CD4-positive, CD25-positive, alpha-beta regulatory T cell (primary cell): ENCODE measurements around the gene CACFD1. TPM values are rescaled to one million over a fixed set of nuclear protein-coding genes. Genes with fewer than 3 reads are reported as not detected.

Experiments
- ATAC-seq, 2 donors: fragments of 150-1000 bp; cut with Tn5 transposase; one replicate each; pipeline ENCODE4 v1.10.0; 2021; ENCODE audit warnings: low read depth in 2 of 2, moderate number of reproducible peaks in 2 of 2, moderate library complexity in 1 of 2
- DNase-seq, 3 donors: peaks; one replicate each; pipeline versions ENCODE4 v3.0.0 to v3.0.0-alpha.2; 2012 to 2022; ENCODE audit warnings: mixed read lengths in 1 of 3
- H3K27ac ChIP-seq: one replicate; pipeline ENCODE4 v1.7.0; 2013; ENCODE audit warnings: mild to moderate bottlenecking, low read length; ENCODE audit not compliant: insufficient read depth, poor library complexity, severe bottlenecking
- H3K27me3 ChIP-seq: one replicate; pipeline ENCODE4 v1.7.0; 2013; ENCODE audit warnings: low read length; ENCODE audit not compliant: control insufficient read depth, insufficient read depth
- H3K36me3 ChIP-seq: one replicate; pipeline ENCODE4 v1.7.0; 2013; ENCODE audit warnings: mild to moderate bottlenecking, low read length, moderate library complexity; ENCODE audit not compliant: control insufficient read depth, insufficient read depth
- H3K4me1 ChIP-seq: 2 replicates; pipeline ENCODE4 v1.7.0; 2013; ENCODE audit warnings: mild to moderate bottlenecking, low read length; ENCODE audit not compliant: insufficient read depth, control insufficient read depth, poor library complexity, severe bottlenecking
- H3K4me3 ChIP-seq: one replicate; pipeline ENCODE4 v1.7.0; 2013; ENCODE audit warnings: low read depth, mild to moderate bottlenecking, low read length, moderate library complexity
- H3K9me3 ChIP-seq, 2 experiments: 1 replicate in 1 of 2; 2 replicates in 1 of 2; pipeline ENCODE4 v1.7.0; 2013; ENCODE audit warnings: low read length in 2 of 2, mild to moderate bottlenecking in 1 of 2, moderate library complexity in 1 of 2; ENCODE audit not compliant: control insufficient read depth in 2 of 2
- H3K27ac Mint-ChIP-seq, 3 donors: one replicate each; pipeline ENCODE4 v1.8.0; 2020 to 2022; ENCODE audit warnings: mild to moderate bottlenecking in 3 of 3, mixed read lengths in 3 of 3, moderate library complexity in 2 of 3
- H3K27me3 Mint-ChIP-seq: one replicate; pipeline ENCODE4 v1.8.0; 2022; ENCODE audit warnings: mild to moderate bottlenecking, mixed read lengths
- H3K36me3 Mint-ChIP-seq: one replicate; pipeline ENCODE4 v1.8.0; 2020; ENCODE audit warnings: mixed read lengths
- H3K4me1 Mint-ChIP-seq, 4 donors: one replicate each; pipeline ENCODE4 v1.8.0; 2020 to 2022; ENCODE audit warnings: mixed read lengths in 4 of 4, mild to moderate bottlenecking in 1 of 4
- H3K4me3 Mint-ChIP-seq, 4 donors: one replicate each; pipeline ENCODE4 v1.8.0; 2020 to 2022; ENCODE audit warnings: mild to moderate bottlenecking in 4 of 4, mixed read lengths in 4 of 4, moderate library complexity in 3 of 4
- H3K9me3 Mint-ChIP-seq, 7 donors: one replicate each; pipeline ENCODE4 v1.8.0; 2020 to 2022; ENCODE audit warnings: mixed read lengths in 7 of 7, mild to moderate bottlenecking in 3 of 7, moderate library complexity in 2 of 7
- polyA plus RNA-seq, 4 donors: library from polyadenylated mRNA; unstranded; fragments of 300-500 nt; fragmentation: Illumina TruSeq; gene quantifications; one replicate each; pipeline ENCODE4 v1.2.3, GENCODE V29; 2021
- total RNA-seq: library from RNA; stranded (reverse); gene quantifications from one replicate; pipeline ENCODE4 v1.2.3, GENCODE V29; 2022

The CACFD1 gene
- total and polyA plus RNA-seq, 5 donors from 2014 or later = 1.2 to 3.0 (median 1.8) TPM

DNA sequence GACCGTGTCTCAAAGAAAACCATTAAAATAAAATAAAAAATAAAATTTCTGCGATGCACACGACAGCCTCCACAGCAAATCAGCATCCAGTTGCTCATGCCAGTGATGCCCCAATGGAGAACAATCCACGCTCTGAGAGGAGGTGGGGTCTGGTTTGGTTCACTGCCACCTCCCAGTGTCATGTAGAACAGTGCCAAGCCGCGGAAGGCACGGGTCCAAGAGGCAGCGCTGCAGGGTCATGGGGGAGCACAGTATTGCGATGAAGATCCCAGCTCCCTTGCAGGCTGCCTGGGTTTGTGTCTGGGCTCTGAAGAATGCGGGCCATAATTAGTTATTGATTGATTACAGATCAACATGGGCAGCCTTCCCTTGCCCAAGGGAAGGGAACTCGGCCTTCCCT lies 6.1 kb upstream of the CACFD1 start:
- DNase-seq (no peak), ATAC-seq (no peak)
- Histone ChIP-seq H3K9me3 (no peaks in the 10 kb centered on the region), H3K27me3 (no peaks in the 10 kb centered on the region), H3K4me1 (no peaks in the 10 kb centered on the region), H3K27ac (no peak overlapping the region), H3K36me3 (no peaks in the 10 kb centered on the region), H3K4me3 (no peak overlapping the region)
- Mint-ChIP-seq H3K36me3 (no peaks in the 10 kb centered on the region), H3K4me3 (no peak overlapping the region), H3K27ac (no peak overlapping the region), H3K4me1 (no peaks in the 10 kb centered on the region), H3K9me3 (no peaks in the 10 kb centered on the region), H3K27me3 (peaks cover 2% of the 10 kb centered on the region)

DNA sequence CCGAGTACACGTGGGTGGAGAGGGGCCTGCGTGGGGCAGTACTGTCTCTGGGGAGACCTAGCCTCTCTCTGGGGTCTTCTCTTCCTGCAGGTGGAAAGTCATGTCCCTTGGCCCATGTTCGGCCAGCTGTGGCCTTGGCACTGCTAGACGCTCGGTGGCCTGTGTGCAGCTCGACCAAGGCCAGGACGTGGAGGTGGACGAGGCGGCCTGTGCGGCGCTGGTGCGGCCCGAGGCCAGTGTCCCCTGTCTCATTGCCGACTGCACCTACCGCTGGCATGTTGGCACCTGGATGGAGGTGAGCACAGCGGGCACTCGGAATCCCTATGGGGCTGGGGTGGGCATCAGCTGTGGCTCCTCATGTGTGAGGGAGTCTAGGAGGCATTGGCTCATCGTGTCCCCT lies 5.5 kb upstream of the CACFD1 start:
- H3K36me3 Mint-ChIP-seq = no peaks in the 10 kb centered on the region
- no peak for DNase-seq
- Histone ChIP-seq H3K4me1 (peaks cover 5% of the 10 kb centered on the region), H3K36me3 (no peaks in the 10 kb centered on the region), H3K4me3 (no peak overlapping the region), H3K27me3 (no peaks in the 10 kb centered on the region), H3K9me3 (no peaks in the 10 kb centered on the region), H3K27ac (no peak overlapping the region)
- H3K4me3 Mint-ChIP-seq = no peak overlapping the region
- H3K4me1 Mint-ChIP-seq = peaks cover 0 to 3% (median under 1%) of the 10 kb centered on the region in 4 donors
- H3K27ac Mint-ChIP-seq = peak overlapping the region in 2 of 3 donors; percentile 14 to 46
- H3K27me3 Mint-ChIP-seq = peaks cover 5% of the 10 kb centered on the region
- no peak for ATAC-seq
- no peaks in the 10 kb centered on the region for H3K9me3 Mint-ChIP-seq

DNA sequence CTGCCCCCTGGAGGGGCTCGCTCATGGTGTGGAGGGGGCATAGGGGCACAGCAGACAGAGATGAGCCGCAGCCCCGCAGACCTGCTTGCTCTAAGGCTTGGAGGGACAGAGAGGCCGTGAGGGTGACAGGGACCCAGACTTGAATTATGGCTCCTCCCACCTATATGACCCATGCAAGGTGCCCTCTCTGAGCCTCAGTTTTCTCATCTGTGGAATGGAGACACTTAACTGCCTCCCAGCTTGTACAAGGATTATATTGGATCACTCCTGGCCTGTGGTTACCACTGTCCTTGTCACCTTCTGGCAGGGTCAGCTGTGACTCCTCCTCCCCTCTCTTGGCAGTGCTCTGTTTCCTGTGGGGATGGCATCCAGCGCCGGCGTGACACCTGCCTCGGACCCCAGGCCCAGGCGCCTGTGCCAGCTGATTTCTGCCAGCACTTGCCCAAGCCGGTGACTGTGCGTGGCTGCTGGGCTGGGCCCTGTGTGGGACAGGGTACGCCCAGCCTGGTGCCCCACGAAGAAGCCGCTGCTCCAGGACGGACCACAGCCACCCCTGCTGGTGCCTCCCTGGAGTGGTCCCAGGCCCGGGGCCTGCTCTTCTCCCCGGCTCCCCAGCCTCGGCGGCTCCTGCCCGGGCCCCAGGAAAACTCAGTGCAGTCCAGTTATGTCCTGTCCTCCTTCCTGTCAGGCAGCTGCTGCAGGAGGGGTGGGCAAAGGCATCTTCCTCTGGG lies 4.7 kb upstream of the CACFD1 start:
- Mint-ChIP-seq H3K27ac (no peak overlapping the region), H3K4me3 (no peak overlapping the region), H3K27me3 (peaks cover 5% of the 10 kb centered on the region), H3K4me1 (peaks cover 0 to 8% (median 3%) of the 10 kb centered on the region in 4 donors), H3K9me3 (no peaks in the 10 kb centered on the region), H3K36me3 (no peaks in the 10 kb centered on the region)
- no peaks in the 10 kb centered on the region for H3K9me3 ChIP-seq
- H3K27me3 ChIP-seq = no peaks in the 10 kb centered on the region
- H3K4me1 ChIP-seq = peaks cover 12% of the 10 kb centered on the region
- no peak overlapping the region for H3K4me3 ChIP-seq
- no peak for DNase-seq
- no peak overlapping the region for H3K27ac ChIP-seq
- no peak for ATAC-seq
- no peaks in the 10 kb centered on the region for H3K36me3 ChIP-seq

DNA sequence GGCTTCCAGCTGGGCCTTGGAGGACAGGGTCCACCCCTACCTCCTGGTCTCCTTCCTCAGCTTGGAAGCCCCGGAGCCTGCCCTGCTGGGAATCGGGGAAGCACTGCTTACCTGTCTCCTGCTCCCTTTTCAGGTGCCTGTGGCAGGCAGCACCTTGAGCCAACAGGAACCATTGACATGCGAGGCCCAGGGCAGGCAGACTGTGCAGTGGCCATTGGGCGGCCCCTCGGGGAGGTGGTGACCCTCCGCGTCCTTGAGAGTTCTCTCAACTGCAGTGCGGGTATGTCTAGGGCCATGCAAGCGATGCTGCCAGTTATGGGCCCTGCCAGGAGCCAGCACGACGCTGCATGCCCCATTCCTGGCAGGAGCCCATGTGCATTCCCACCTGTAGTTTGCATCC lies 3.8 kb upstream of the CACFD1 start:
- no peaks in the 10 kb centered on the region for H3K9me3 Mint-ChIP-seq
- peaks cover 5% of the 10 kb centered on the region for H3K27me3 Mint-ChIP-seq
- Histone ChIP-seq H3K36me3 (no peaks in the 10 kb centered on the region), H3K27me3 (no peaks in the 10 kb centered on the region), H3K4me3 (no peak overlapping the region), H3K4me1 (peaks cover 16% of the 10 kb centered on the region), H3K9me3 (no peaks in the 10 kb centered on the region), H3K27ac (no peak overlapping the region)
- no peak for DNase-seq
- no peak overlapping the region for H3K4me3 Mint-ChIP-seq
- no peak for ATAC-seq
- H3K4me1 Mint-ChIP-seq = peaks cover 0 to 14% (median 3%) of the 10 kb centered on the region in 4 donors
- H3K27ac Mint-ChIP-seq = no peak overlapping the region
- H3K36me3 Mint-ChIP-seq = no peaks in the 10 kb centered on the region

DNA sequence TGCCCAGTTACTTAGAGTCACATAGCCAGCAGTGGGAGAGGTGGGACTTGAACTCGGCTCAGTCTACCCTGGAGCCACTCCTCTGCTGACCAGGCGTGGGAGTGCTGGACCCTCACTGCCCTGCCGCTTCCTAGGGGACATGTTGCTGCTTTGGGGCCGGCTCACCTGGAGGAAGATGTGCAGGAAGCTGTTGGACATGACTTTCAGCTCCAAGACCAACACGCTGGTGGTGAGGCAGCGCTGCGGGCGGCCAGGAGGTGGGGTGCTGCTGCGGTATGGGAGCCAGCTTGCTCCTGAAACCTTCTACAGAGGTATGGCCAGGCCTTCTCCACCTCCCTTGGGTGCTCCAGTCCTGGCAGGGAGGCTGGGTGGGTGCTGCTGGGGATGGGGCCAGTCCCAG lies 3.4 kb upstream of the CACFD1 start:
- no peak overlapping the region for H3K27ac Mint-ChIP-seq
- H3K4me1 ChIP-seq = peaks cover 16% of the 10 kb centered on the region
- no peaks in the 10 kb centered on the region for H3K9me3 ChIP-seq
- no peak for DNase-seq
- no peak for ATAC-seq
- H3K4me3 Mint-ChIP-seq = no peak overlapping the region
- peaks cover 5% of the 10 kb centered on the region for H3K27me3 Mint-ChIP-seq
- peaks cover 0 to 17% (median 3%) of the 10 kb centered on the region in 4 donors for H3K4me1 Mint-ChIP-seq
- no peaks in the 10 kb centered on the region for H3K27me3 ChIP-seq
- H3K36me3 Mint-ChIP-seq = no peaks in the 10 kb centered on the region
- H3K36me3 ChIP-seq = no peaks in the 10 kb centered on the region
- H3K9me3 Mint-ChIP-seq = no peaks in the 10 kb centered on the region
- no peak overlapping the region for H3K4me3 ChIP-seq
- no peak overlapping the region for H3K27ac ChIP-seq

DNA sequence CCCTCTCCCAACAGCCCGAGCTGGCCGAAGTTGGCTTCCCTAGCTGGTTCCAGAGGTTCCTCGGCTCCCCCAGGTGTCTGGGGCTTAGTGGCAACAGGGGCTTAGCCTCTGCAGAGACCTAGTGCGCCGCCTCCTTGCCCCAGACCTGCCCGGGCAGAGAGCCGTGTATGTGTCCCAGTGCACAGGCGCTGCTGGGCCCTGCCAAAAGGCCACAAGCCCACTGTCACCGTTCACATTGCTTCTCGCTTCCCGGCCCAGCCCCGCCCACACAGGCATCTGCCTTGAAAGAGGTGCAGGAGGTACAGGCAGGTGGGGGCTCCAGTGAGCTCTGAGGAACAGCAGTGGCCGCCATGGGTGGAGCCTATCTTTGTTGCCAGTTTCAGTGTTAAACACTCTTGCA lies 2.5 kb upstream of the CACFD1 start:
- no peak for DNase-seq
- H3K9me3 Mint-ChIP-seq = no peaks in the 10 kb centered on the region
- Histone ChIP-seq H3K27me3 (no peaks in the 10 kb centered on the region), H3K27ac (no peak overlapping the region), H3K36me3 (no peaks in the 10 kb centered on the region), H3K4me3 (no peak overlapping the region), H3K4me1 (peaks cover 16% of the 10 kb centered on the region), H3K9me3 (no peaks in the 10 kb centered on the region)
- H3K27me3 Mint-ChIP-seq = peaks cover 5% of the 10 kb centered on the region
- peaks cover 0 to 21% (median 3%) of the 10 kb centered on the region in 4 donors for H3K4me1 Mint-ChIP-seq
- ATAC-seq = no peak
- no peak overlapping the region for H3K4me3 Mint-ChIP-seq
- no peaks in the 10 kb centered on the region for H3K36me3 Mint-ChIP-seq
- no peak overlapping the region for H3K27ac Mint-ChIP-seq

DNA sequence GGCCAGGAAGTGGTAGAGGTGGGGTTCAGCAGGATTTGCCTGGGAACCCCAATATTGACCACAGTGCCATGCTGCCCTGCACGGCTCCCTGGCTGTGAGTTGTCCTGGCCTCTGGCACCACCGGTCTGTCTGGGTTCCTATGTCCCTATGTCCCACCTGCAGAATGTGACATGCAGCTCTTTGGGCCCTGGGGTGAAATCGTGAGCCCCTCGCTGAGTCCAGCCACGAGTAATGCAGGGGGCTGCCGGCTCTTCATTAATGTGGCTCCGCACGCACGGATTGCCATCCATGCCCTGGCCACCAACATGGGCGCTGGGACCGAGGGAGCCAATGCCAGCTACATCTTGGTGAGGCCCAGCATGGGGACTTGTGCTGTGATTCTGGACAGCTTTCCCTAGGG lies 2.0 kb upstream of the CACFD1 start:
- Histone ChIP-seq H3K9me3 (no peaks in the 10 kb centered on the region), H3K4me1 (peaks cover 16% of the 10 kb centered on the region), H3K27ac (no peak overlapping the region), H3K27me3 (no peaks in the 10 kb centered on the region), H3K36me3 (no peaks in the 10 kb centered on the region), H3K4me3 (no peak overlapping the region)
- H3K27me3 Mint-ChIP-seq = peaks cover 5% of the 10 kb centered on the region
- no peaks in the 10 kb centered on the region for H3K9me3 Mint-ChIP-seq
- peaks cover 0 to 21% (median 3%) of the 10 kb centered on the region in 4 donors for H3K4me1 Mint-ChIP-seq
- H3K27ac Mint-ChIP-seq = no peak overlapping the region
- DNase-seq = no peak
- H3K36me3 Mint-ChIP-seq = no peaks in the 10 kb centered on the region
- H3K4me3 Mint-ChIP-seq = no peak overlapping the region
- ATAC-seq = no peak

DNA sequence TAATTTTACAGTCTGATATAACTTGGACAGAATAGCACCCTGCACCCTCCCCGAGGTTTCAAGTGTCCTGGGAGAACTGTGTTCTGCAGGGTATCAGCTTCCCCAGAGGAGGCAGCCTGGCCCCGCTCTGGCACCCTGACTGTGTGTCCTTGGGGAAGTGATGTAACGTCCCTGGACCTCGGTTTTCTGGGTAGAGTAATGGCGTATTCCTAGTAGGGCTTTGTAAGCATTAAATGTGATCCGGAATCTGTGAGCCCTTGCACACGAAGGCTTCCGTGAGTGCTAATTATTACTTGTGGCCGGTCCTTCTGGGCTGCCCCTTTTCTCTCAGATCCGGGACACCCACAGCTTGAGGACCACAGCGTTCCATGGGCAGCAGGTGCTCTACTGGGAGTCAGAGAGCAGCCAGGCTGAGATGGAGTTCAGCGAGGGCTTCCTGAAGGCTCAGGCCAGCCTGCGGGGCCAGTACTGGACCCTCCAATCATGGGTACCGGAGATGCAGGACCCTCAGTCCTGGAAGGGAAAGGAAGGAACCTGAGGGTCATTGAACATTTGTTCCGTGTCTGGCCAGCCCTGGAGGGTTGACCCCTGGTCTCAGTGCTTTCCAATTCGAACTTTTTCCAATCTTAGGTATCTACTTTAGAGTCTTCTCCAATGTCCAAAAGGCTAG lies 1.0 kb upstream of the CACFD1 start:
- no peak for ATAC-seq
- peak overlapping the region; percentile 81 for H3K27ac ChIP-seq
- peaks cover 5% of the 10 kb centered on the region for H3K27me3 Mint-ChIP-seq

More for the DNA sequence above, 1.0 kb upstream of the CACFD1 start:
- Mint-ChIP-seq H3K27ac (peak overlapping the region in 1 of 3 donors; percentile 84), H3K4me3 (peak overlapping the region; percentile 61 to 94 (median 90)), H3K4me1 (peaks cover 0 to 21% (median 3%) of the 10 kb centered on the region in 4 donors), H3K36me3 (no peaks in the 10 kb centered on the region), H3K9me3 (no peaks in the 10 kb centered on the region)
- Histone ChIP-seq H3K27me3 (no peaks in the 10 kb centered on the region), H3K9me3 (no peaks in the 10 kb centered on the region), H3K4me3 (peak overlapping the region; percentile 68), H3K4me1 (peaks cover 16% of the 10 kb centered on the region), H3K36me3 (no peaks in the 10 kb centered on the region)
- DNase-seq = no peak
